ENCODE measurements around the gene ASPG.

The ASPG gene

DNA sequence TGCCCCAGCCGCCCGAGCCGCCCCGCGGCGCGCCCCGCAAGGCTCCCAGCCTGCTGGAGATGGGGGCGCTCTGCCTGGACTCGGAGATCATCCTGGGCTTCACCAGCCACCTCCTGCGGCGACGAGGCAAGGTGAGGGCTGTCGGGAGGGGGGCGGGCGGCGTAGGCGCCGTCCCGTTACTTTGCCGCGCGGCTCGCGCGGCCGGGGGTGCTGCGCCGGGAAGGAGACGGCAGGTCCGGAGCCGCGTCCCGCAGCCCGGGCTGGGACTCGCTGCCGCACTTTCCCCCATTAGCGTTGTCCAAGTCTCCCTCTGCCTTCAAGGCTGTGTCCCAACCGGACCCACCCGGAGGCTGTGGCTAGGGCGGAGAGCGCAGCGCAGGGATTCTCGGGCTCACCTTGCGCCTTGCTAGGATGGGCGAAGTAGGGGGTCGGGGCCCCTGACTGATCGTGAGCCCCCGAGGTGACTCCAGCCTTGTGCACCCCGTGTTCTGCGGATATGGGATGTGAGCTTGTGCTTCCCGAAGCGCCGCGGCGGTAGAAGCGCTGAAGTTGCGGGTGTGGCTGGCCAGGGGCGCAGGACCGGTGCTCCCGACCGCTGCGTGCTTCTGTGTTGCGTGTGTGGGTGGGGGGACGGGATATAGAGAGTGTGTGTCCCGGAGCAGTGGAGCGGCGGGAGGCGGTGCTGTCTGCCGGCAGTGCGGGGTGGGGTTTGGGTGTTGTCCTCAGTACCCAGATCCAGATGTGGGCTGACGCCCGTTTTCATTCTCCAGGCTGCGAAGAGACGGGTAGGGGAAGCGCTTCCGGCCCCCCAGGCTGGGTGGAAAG, 51.2 kb downstream of the ASPG start:
- DNase-seq (ENCODE audit: low read depth), result no peak
- TF ChIP-seq, protein P1, sequence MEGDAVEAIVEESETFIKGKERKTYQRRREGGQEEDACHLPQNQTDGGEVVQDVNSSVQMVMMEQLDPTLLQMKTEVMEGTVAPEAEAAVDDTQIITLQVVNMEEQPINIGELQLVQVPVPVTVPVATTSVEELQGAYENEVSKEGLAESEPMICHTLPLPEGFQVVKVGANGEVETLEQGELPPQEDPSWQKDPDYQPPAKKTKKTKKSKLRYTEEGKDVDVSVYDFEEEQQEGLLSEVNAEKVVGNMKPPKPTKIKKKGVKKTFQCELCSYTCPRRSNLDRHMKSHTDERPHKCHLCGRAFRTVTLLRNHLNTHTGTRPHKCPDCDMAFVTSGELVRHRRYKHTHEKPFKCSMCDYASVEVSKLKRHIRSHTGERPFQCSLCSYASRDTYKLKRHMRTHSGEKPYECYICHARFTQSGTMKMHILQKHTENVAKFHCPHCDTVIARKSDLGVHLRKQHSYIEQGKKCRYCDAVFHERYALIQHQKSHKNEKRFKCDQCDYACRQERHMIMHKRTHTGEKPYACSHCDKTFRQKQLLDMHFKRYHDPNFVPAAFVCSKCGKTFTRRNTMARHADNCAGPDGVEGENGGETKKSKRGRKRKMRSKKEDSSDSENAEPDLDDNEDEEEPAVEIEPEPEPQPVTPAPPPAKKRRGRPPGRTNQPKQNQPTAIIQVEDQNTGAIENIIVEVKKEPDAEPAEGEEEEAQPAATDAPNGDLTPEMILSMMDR (IDR thresholded peaks at IDR 0.05; ENCODE audit: insufficient read depth, low read depth, low read length, missing control alignments), result no peak
- no peak overlapping the region for H3K4me3 ChIP-seq (ENCODE audit: low read depth, low read length)

DNA sequence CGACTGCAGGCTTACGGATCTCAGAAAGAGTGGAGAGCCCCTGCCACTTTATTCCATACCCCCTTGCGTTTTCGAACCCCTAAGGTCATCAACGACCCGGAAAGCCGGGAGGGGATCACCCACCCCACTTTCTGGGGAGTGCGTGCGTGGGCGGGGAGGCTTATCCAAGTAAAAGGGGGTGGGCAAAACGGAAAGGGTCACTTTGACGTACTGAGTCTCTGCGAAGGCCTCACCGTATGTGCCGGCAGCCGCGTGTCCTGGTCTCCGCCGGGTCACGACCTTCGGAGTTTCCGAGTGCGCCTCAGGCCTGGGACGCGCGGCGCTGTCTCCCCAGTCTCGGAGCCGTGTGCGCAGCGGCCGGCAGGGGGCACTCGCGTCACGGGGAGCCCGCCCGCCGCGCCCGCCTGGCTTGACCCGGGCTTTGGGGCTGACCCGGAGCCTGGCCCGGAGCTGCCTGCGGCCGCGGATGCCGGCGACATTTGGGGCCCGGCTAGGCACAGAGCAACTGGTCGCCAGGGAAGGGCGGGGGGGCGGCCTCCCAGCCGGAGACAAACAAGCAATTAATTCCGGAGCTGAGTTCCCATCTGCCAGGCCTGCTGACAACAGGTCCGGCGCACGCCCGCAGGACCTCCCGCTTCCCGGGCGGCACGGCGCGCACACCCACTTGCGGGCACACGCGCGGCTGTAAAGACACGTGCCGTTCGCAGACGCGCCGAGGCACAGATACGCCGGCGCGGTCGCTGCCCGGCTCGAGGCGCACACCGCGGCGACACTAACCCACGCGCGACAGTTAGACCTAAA, 52.0 kb downstream of the ASPG start:
- H3K4me3 ChIP-seq (ENCODE audit: low read depth, low read length), result no peak overlapping the region; the same call in 1 of the 2 replicates
- DNase-seq (ENCODE audit: low read depth), result peak; percentile 55

DNA sequence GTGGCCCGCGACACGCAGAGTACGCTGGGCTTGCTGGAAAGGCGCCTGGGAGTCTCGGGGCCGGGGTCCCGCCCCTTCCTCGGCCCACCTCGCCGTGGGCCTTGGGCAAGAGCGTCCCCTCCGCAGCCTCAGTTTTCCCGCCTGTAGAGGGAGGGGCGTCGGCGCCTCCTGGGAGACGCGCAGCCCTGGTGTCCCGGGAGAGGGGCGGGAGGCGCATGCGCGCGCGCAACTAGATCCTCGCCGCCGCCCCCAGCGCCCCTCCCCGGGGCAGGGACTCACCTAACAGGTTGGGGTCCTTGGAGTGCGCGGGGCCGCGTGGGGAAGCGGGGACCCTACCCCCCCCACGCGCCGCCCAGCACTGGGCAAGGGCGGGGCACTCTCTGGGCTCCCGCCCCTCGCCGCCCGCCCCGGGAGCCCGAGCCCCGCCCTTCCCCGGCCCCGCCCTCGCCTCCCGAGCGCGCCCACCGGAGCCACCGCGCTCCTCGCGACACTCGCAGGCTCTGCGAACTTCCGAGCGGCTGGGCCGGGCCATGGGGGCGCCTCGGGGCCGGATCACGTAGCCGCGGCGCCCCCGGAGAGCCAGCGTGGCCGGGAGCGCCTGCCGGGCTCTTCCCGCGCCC, 52.7 kb downstream of the ASPG start, which contains the start of gene KIF26A:
Gene KIF26A (plus strand): TSS at position 490 of the 620 bp plus-strand sequence. CDS start 136 bp downstream, outside the sequence.
- no peak for DNase-seq (ENCODE audit: low read depth)
- TF ChIP-seq, protein P1 (IDR thresholded peaks at IDR 0.05; ENCODE audit: insufficient read depth, low read depth, low read length, missing control alignments), result no peak
- no peak within 1 kb of the TSS; the same call in 1 of the 2 replicates for H3K4me3 ChIP-seq (ENCODE audit: low read depth, low read length)

More for the DNA sequence above, 52.0 kb downstream of the ASPG start:
- TF ChIP-seq, protein P1 (IDR thresholded peaks at IDR 0.05; ENCODE audit: insufficient read depth, low read depth, low read length, missing control alignments), result peak; percentile 74

DNA sequence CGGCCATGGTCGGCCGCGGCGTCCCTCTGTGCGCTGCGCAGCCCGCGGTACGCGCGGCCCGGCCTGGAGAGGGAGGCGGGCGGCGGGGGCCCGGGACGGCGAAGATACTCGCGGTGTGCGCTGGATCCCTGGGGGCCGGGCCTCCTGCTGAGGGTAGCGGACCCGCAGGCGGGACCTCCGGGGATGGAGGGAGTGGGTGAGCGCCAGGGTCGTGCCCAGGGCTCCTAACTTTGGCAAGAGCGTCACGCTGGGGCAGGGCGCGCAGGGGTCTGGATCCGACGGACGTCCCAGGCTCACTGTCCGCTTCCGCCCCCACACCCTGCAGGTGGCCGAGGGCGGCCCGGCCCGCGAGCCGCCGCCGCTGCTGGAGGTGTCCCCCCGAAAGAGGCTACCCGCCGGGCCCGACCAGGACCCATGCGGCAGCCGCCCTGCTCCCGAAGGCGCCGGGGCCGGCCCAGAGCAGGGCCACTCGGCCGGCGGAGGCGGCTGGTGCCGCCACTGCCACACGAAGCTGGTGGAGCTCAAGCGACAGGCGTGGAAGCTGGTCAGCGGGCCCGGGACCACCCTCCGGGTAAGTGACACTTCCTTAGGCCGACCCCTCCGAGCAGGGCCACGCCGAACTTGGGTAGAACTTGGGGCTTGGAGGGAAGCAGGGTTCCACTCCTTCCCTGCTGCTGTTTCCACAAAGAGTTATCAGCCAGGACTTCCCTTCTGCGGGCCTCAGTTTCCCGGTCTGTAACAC, 53.4 kb downstream of the ASPG start:
- TF ChIP-seq, protein P1 (IDR thresholded peaks at IDR 0.05; ENCODE audit: insufficient read depth, low read depth, low read length, missing control alignments), result no peak
- no peak overlapping the region for H3K4me3 ChIP-seq (ENCODE audit: low read depth, low read length)
- DNase-seq (ENCODE audit: low read depth), result no peak

DNA sequence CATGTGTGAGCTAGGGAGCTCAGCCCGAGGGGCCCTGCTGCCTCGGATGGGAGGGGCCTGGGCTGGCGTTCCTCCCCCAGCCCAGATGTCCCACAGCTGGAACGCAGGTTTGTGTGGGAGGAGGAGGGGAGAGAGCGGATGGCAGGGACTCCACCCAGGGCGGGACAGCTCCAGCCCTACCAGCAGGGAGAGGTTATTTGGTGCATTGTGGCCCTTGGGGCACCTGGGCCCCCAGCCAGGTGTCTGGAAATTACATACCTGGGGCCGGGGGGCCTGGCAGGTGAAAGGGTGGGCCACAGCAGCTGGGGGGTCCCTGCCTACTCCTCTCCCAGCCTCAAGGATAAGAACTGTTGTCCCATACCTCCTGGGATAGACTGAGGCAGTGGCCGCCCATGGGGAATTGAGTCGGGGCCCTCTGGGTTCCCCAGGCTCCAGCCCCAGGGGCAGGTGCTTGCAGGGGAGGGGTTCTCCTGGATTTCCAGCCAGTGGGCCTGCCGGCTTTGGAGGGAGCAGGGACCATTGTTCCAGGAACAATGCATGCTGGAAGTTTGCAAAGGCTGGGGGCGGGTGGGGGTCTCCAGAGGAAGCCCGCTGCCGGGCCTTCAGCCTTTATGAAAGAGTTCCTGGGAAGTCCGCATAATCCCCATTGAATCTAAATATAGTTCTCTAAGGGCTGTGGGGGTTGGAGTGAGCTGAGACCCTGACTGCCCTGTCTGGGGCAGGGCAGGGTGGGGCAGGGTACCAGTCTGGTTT, 54.1 kb downstream of the ASPG start:
- DNase-seq (ENCODE audit: low read depth), result no peak
- no peak overlapping the region for H3K4me3 ChIP-seq (ENCODE audit: low read depth, low read length)
- TF ChIP-seq, protein P1 (IDR thresholded peaks at IDR 0.05; ENCODE audit: insufficient read depth, low read depth, low read length, missing control alignments), result no peak

DNA sequence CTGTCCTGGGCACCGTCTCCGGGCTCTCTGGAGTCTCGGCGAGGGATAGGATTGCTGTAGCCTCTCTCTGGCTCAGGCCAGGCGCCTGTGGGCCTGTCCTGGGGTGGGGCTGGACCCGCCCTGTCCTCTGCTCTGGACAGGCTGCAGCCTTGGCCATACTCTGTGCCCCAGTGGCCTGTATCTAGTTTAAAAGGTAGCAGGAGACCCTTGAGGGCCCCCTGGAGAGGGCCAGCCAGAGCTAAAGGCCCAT, 54.6 kb downstream of the ASPG start:
- no peak overlapping the region for H3K4me3 ChIP-seq (ENCODE audit: low read depth, low read length)
- DNase-seq (ENCODE audit: low read depth), result no peak
- TF ChIP-seq, protein P1 (IDR thresholded peaks at IDR 0.05; ENCODE audit: insufficient read depth, low read depth, low read length, missing control alignments), result no peak

Measured in GM12865 (cell line).